Erythroblast (primary cell): ENCODE measurements around the gene ZCCHC18.

Experiments used
- GATA1 ChIP-seq: IDR thresholded peaks from 2 replicates; pipeline ENCODE4 v1.6.1; 2011; ENCODE audit warnings: low read depth, mild to moderate bottlenecking, control low read depth, low read length, moderate library complexity
- POLR2A ChIP-seq: IDR thresholded peaks from 2 replicates; pipeline ENCODE4 v1.6.1; 2011; ENCODE audit warnings: mild to moderate bottlenecking, low read length

GRCh38 chrX:104134583-104135261 lies 22.4 kb downstream of the ZCCHC18 start:
- no peak for TF ChIP-seq POLR2A
- no peak for TF ChIP-seq GATA1
